GM12878 (cell line): ENCODE results near the gene CPNE6.

Source experiments
- CHD2 ChIP-seq: IDR thresholded peaks from 2 replicates; pipeline ENCODE4 v1.6.1; 2011; ENCODE audit warnings: low read depth, low read length, improper control_type of control experiment, borderline replicate concordance
- ESRRA ChIP-seq: IDR thresholded peaks from 2 replicates; pipeline ENCODE4 v1.6.1; 2012; ENCODE audit warnings: mild to moderate bottlenecking, low read length, improper control_type of control experiment
- FOXM1 ChIP-seq: IDR thresholded peaks from 2 replicates; pipeline ENCODE4 v1.6.1; 2012; ENCODE audit warnings: low read depth, mild to moderate bottlenecking, inconsistent platforms, low read length, moderate library complexity
- HDAC2 ChIP-seq: fragments of 200-600 bp; sonication (generic); IDR thresholded peaks from 2 replicates; pipeline ENCODE4 v1.6.1; 2017
- MTA2 ChIP-seq: fragments of 450-650 bp; IDR thresholded peaks from 2 replicates; pipeline ENCODE4 v1.6.1; 2016; ENCODE audit warnings: low read depth, mild to moderate bottlenecking, moderate library complexity
- NRF1 ChIP-seq: conservative IDR thresholded peaks from 2 replicates; pipeline ENCODE4 v1.6.1; 2011; ENCODE audit warnings: mild to moderate bottlenecking, low read depth, low read length, improper control_type of control experiment
- RFX5 ChIP-seq: IDR thresholded peaks from 2 replicates; pipeline ENCODE4 v1.6.1; 2011; ENCODE audit warnings: low read depth, low read length, improper control_type of control experiment
- TAF1 ChIP-seq: IDR thresholded peaks from 2 replicates; pipeline ENCODE4 v1.6.1; 2011; ENCODE audit warnings: mild to moderate bottlenecking, low read depth, low read length, borderline replicate concordance
- TCF3 ChIP-seq: IDR thresholded peaks from 2 replicates; pipeline ENCODE4 v1.6.1; 2012; ENCODE audit warnings: low read depth, mild to moderate bottlenecking, low read length, borderline replicate concordance; ENCODE audit not compliant: insufficient read depth
- YY1 ChIP-seq: IDR thresholded peaks from 2 replicates; pipeline ENCODE4 v1.6.1; 2011; ENCODE audit warnings: low read depth, mild to moderate bottlenecking, low read length
- ZNF24 ChIP-seq: fragments of 450-650 bp; IDR thresholded peaks from 2 replicates; pipeline ENCODE4 v1.6.1; 2017; ENCODE audit warnings: antibody characterized with exemption, mild to moderate bottlenecking
- TF ChIP-seq, protein P1 (sequence below), 3 experiments: IDR thresholded peaks in 2 of 3; conservative IDR thresholded peaks in 1 of 3; 2 replicates each; pipeline ENCODE4 v1.5.1; 2011; ENCODE audit warnings: low read depth in 3 of 3, low read length in 3 of 3, mild to moderate bottlenecking in 3 of 3, control low read depth in 2 of 3, moderate library complexity in 2 of 3, inconsistent platforms in 1 of 3, mixed read lengths in 1 of 3; ENCODE audit not compliant: control insufficient read depth in 2 of 3, insufficient read depth in 1 of 3; ENCODE audit errors: extremely low read depth in 1 of 3
- TF ChIP-seq, protein P2 (sequence below): IDR thresholded peaks from 2 replicates; pipeline ENCODE4 v1.6.1; 2012; ENCODE audit warnings: low read depth, low read length, improper control_type of control experiment
- TF ChIP-seq, protein P3 (sequence below): fragments of 150-350 bp; IDR thresholded peaks from 2 replicates; pipeline ENCODE4 v1.6.1; 2014; ENCODE audit warnings: mild to moderate bottlenecking, low read depth, low read length

DNA sequence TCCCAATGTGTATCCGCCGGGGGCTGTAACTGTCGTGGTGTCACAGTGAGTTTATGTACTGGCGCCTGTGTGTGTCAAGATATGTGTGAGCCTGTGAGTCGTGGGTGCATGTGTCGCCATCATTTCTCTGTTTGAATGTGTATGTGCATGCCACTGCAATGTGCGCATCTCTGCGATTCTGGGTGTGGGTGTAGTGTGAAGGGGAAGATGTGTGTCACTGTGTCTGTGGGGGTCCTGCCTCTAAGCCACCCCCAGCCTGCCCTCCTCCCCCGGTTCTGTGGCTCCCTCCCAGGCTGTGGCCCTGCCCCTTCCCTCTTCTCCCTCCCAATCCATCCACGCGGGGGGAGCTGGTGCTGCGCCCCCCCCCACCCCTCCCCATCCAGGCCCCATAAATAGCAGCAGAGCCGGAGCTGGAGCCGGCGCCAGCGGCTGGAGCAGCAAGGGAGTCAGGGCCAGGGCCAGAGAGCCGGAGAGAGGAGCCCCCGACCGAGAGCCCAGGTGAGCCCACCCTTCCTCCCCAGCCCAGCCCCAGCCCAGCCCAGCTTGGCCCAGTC, at the start of gene CPNE6:
- TF ChIP-seq RFX5 (no peak), ESRRA (no peak), TAF1 (no peak), NRF1 (no peak), FOXM1 (no peak), CHD2 (no peak), MTA2 (no peak), HDAC2 (no peak), YY1 (no peak), ZNF24 (no peak), TCF3 (no peak)
- TF ChIP-seq, protein P1, sequence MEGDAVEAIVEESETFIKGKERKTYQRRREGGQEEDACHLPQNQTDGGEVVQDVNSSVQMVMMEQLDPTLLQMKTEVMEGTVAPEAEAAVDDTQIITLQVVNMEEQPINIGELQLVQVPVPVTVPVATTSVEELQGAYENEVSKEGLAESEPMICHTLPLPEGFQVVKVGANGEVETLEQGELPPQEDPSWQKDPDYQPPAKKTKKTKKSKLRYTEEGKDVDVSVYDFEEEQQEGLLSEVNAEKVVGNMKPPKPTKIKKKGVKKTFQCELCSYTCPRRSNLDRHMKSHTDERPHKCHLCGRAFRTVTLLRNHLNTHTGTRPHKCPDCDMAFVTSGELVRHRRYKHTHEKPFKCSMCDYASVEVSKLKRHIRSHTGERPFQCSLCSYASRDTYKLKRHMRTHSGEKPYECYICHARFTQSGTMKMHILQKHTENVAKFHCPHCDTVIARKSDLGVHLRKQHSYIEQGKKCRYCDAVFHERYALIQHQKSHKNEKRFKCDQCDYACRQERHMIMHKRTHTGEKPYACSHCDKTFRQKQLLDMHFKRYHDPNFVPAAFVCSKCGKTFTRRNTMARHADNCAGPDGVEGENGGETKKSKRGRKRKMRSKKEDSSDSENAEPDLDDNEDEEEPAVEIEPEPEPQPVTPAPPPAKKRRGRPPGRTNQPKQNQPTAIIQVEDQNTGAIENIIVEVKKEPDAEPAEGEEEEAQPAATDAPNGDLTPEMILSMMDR (IDR thresholded peaks at IDR 0.05 in 2 of 3, conservative IDR thresholded peaks at IDR 0.05 in 1 of 3; ENCODE audit: control insufficient read depth in 2 of 3, extremely low read depth in 1 of 3, insufficient read depth in 1 of 3, low read depth in 3 of 3, low read length in 3 of 3), result no peak
- TF ChIP-seq, protein P2, sequence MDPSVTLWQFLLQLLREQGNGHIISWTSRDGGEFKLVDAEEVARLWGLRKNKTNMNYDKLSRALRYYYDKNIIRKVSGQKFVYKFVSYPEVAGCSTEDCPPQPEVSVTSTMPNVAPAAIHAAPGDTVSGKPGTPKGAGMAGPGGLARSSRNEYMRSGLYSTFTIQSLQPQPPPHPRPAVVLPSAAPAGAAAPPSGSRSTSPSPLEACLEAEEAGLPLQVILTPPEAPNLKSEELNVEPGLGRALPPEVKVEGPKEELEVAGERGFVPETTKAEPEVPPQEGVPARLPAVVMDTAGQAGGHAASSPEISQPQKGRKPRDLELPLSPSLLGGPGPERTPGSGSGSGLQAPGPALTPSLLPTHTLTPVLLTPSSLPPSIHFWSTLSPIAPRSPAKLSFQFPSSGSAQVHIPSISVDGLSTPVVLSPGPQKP, result no peak
- TF ChIP-seq, protein P3, sequence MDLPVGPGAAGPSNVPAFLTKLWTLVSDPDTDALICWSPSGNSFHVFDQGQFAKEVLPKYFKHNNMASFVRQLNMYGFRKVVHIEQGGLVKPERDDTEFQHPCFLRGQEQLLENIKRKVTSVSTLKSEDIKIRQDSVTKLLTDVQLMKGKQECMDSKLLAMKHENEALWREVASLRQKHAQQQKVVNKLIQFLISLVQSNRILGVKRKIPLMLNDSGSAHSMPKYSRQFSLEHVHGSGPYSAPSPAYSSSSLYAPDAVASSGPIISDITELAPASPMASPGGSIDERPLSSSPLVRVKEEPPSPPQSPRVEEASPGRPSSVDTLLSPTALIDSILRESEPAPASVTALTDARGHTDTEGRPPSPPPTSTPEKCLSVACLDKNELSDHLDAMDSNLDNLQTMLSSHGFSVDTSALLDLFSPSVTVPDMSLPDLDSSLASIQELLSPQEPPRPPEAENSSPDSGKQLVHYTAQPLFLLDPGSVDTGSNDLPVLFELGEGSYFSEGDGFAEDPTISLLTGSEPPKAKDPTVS, result no peak
